Middle frontal gyrus (tissue), 1 donor: Measurements from ENCODE around the gene KAZN.

Experiments used
- DNase-seq: peaks from one replicate; pipeline ENCODE4 v3.0.0-alpha.2; 2015; ENCODE audit warnings: low spot score; ENCODE audit errors: extremely low spot score

The KAZN gene

DNA sequence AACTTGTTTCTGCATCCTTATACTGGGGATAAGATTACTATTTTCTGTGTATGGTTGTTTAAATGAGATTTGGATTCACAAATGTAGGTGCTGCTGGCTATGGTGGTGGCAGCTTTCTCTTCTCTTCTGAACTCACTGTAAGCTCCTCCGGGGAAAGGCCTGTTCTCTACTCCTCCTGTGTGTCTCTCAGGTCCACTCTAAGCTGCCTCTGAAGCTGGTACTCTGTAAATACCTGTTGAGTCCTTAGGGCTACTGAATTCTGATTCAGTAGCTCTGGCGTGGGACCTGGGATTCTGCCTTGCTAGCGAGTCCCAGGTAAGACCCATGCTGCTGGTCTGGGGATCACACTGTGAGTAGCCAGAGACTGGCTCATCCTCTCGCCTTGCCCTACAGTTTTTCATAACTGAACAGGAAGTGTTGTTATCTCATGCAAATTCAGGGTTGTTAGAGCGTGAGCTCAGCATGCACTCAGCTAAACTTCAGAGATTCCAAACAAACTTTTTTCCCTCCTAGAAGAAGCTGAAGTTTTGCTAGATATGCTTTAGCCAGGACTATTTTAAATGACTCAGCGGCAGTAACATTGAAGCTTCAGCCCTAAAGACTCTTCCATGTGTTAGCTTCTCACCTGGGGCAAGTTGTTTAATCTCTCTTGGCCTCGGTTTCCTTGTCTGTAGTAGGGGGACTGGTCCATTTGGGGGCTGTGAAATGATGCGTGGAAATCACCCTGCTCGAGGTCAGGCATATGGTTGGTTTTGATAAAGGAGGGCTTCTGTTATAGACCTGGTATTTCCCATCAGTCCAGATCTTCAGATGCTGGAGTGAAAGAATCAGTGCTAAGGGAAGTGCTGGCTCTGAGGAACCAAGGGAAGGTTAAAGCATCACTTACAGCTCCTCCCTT lies 283.5 kb downstream of the KAZN start:
- DNase-seq, result no peak

DNA sequence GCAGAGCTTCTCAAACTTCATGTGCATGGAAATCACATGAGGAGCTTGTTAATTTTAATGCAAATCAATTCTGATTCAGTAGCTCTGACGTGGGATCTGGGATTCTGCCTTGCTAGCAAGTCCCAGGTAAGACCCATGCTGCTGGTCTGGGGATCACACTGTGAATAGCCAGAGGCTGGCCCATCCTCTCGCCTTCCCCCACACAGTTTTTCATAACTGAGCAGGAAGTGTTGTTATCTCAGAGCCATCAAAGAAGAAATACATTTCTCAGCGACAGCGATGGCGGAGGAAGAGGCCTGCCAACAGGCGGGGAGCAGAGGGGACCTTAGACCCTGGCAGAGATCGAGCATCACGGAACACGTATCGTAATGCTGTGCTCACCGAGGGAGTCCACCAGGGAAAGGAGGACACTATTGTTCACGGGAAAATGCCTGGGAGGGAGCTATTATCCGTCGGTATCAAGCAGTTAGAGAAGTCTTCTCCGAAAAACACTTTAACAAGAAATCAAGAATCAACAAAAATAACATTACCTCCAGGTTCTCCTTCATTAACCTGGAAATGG lies 286.2 kb downstream of the KAZN start:
- DNase-seq, result no peak

GRCh38 chr1:14887044-14887566 lies 288.6 kb downstream of the KAZN start:
- no peak for DNase-seq

- DNase-seq, result no peak
Observed at GRCh38 chr1:14887764-14888350, 289.4 kb downstream of the KAZN start.

GRCh38 chr1:14888374-14888773 lies 289.9 kb downstream of the KAZN start:
- DNase-seq, result no peak

GRCh38 chr1:14889825-14890440 lies 291.4 kb downstream of the KAZN start:
- DNase-seq, result no peak

GRCh38 chr1:14891991-14892390 lies 293.5 kb downstream of the KAZN start:
- DNase-seq, result no peak

DNA sequence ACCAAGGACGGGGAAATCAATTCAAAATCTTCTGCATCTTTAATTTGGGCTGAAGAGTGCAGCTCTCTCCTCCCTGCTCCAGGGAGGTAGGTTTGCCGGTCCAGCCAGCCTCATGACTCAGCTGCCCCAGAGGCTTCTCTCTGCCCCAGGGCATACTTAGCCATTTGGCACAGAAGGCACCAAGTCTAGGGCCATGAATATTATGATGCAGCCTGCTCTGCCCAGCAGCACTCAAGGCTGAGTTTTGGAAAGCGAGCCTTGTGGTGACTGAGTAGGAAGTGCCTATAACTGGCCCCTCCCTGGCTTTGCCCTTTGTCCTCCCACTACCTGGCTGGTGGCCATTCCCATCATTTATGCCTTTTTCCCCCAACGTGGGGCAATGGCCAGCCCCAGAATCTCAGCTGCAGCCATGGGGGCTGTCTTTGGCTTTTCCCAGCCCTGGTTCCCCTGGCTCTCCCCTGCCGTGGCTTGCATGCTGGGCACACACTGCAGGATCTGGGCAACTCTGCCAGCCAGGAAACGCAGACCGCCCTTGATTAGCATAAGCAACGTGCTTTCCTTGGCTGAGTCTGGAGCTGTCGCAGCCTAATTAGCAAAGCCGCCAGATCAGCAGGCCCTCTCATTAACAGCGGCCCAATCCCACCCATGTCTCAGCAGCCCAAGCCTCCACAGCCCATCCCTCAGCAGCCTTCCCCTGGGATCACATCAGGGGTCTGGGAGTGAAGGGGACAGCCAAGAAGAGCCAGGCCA lies 296.5 kb downstream of the KAZN start:
- peak; percentile 13 for DNase-seq

DNA sequence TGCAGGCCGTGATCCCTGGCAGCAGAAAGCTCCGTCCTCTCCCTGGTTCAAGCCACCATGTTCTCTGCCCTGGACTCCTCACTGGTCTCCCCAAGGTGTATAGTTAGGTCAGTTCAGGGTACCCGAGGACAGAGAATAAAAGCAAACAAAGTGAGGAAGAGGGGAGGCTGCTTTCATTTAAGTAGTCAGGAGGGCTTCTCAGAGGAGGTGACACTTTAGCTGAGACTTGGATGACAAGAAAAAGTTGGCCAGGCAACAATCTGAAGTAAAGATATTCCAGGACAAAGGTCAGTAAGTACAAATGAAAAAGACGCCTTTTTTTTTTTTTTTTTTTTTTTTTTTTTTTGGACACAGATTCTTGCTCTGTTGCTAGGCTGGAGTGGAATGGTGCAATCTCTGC lies 297.2 kb downstream of the KAZN start:
- no peak for DNase-seq

DNA sequence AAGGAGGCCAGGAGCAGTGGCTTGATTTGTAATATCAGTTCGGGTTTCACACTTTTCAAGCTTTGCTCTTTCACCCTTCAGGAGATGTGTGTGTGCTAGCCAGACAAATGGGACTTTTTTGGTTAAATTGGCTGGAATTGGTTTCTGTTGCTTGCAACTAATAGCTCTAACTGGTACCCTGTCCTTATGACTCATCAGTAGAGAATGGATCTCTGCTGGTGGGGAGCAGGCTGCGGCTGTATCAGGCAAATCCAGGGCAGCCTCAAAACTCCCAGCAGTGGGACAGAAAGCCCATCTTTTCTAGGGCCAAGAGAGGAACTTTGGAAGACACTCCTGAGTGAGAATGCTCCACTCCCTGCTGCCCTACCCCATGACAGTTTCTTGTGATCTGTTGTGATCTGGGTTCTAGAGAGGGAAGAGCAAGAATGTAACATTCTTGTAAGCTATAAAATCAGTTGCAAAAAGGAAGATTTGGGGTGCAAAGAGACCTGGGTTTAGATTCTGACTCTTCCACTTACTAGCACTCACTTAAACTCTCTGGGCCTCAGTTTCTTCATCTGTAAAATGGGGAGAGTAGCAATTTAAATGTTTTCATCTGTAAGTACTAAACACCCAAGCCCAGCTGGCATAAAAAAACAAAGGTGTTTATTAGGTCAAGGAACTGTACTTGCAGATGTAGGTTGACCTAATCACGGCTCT lies 298.0 kb downstream of the KAZN start:
- DNase-seq, result no peak

DNA sequence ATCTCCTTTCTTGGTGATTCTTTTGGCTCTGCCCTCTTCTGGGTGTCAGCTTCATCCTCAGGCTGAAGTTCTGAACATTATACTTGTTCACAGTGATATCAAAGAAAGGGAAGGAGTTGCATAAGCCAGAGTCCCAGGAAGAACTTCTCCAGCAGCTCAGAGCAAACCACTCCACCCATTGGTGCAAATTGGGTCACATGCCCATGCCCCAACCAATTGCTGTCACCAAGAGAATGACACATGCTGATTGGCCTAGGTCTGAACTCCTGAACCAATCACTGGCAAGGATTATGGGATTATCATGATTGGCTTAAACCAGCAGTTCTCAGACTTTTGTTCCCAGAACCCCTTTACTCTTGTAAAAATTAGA lies 298.6 kb downstream of the KAZN start:
- DNase-seq, result no peak

DNA sequence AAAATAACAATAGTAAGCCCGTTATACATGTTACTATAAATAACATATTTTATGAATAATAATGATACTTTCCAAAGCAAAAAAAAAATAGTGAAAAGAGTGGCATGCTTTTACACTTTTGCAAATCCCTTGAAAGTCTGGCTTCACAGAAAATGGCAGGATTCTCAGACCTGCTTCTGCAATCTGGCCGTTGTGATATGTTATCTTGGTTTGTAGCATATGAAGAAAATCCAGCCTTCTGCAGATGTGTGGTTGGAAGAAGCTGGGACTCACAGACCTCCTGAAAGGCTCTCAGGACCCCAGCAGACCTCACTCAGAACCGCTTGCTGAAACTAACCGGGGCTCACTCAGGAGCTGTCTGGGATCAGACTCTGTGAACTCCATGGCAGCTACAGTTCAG lies 299.1 kb downstream of the KAZN start:
- DNase-seq, result no peak

DNA sequence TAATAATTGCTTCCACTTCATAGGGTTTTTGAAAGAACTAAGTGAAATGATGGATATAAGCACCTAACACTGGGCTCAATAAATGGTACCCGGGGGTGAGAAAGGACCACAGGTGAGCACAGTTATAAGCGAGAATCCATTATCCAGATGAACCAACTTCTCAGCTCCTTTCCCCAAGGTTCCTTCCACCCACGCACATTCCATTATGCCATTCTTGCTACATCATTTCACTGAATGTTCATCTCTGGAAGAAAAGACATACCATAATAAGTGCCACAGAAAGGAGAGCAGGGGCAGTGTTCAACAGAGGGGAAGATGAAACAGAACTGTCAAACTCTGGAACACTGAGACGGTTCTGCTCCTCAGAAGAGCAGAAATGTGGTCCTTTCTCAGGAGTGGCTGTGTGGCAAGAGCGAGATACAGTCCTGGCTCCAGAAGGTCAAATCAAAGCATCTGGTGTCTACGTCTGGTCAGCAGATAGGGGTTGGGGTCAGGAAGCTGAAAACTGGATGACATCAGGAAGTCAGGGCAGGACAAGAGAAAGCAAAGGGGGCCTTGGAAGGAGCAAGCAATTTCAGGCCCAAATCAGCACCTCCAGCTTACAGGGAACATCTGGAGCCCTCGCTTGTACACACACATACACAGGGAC lies 299.6 kb downstream of the KAZN start:
- no peak for DNase-seq

- DNase-seq, result no peak
Observed at GRCh38 chr1:14899686-14900085, 301.2 kb downstream of the KAZN start.

DNA sequence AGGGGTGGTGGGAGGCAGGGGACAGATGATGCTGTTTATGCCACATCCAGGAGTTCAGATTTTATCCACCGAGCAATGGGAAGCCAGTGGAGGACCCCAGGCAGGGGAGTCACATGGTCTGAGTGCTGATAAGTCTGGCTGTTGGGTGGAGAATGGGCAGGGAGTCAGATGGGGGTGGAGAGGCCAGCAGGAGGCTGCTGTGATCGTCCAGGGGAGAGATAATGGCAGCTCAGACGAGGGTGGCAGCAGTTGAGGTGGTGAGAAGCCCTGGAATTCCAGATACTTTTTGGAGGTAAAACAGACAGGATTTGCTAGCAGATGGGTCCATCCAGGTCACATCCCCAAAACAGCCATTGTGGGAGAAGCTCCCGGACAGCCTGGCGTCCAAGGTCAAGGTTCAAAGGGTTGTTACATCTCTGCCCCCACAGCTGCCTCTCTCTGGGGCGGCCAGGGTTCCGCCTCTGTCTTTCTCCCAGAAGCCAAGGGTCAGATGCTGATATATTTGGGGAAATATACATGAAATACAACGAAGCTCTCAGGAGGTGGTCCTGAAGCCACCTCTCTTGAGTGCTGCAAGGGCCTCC lies 303.0 kb downstream of the KAZN start:
- no peak for DNase-seq

- no peak for DNase-seq
Observed at GRCh38 chr1:14903922-14904321, 305.4 kb downstream of the KAZN start.

DNA sequence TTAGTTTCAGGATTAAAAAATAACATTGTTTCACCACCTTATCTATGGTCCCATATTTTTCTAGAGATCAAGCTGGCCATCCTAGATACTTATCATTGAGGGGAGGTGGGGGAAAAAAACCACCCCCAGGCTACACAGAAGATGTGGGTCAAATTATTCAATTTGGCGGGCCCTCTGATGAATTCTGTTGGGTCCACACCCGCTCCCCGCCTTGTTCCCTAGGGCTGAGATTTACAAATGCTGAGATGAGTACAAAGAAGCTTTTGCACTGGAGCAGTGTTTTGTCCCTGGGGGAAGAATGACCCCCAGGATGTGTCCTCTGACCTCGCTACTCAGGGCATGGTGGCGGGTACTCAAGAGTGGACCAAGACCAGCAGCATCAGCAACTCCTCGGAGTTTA lies 308.2 kb downstream of the KAZN start:
- DNase-seq, result no peak

- no peak for DNase-seq
Observed at GRCh38 chr1:14907416-14907815, 308.9 kb downstream of the KAZN start.

DNA sequence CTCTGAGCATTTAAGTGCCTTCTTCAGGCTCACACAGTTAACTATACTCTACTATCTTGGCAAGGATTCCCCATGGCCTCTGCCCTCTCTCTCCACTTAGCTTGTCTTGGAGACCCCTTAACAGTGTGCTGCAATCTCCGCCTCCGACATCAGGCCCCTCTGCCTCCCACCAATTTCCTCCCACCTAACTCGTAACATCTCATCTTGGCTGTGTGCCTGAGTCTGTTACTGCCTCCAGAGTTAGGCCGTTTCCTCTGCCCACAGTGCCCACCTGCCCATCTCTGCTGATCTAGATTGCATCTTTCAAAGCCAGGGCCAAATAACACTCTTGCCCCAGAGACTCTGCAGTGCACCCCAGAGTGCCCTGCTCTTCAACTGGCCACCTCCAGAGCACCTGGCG lies 310.8 kb downstream of the KAZN start:
- no peak for DNase-seq

DNA sequence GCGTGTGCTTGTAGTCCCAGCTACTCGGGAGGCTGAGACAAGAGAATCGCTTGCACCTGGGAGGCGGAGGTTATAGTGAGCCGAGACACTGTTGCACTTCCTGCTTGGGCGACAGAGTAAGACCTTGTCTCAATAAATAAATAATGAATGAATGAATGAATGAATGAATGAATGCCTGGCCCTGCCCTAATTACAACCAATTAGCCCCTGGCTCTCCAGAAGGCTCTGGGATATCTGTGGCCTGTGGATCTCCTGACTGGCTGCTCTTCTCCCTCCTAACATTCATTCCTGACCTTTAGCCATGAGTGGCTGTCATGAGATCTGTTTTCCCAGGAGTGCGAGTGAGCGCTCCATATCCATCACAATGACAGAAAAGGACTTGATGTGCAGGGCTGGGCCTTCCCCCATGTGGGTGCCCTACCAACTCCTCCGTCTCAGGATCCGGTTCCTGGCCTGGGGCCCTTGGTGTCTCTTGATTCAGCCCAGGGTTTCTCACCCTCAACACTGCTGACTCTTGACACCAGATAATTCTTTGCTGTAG lies 311.5 kb downstream of the KAZN start:
- no peak for DNase-seq
